Activated CD4-positive, alpha-beta memory T cell treated with anti-CD3 and anti-CD28 coated beads for 36 hours (primary cell): ENCODE results near the gene MICA. TPM values are rescaled to one million over a fixed set of nuclear protein-coding genes. Genes with fewer than 3 reads are reported as not detected.
"Not testable (repeated sequence)": the region's sequence is repeated elsewhere in the genome, so short reads cannot be mapped to it uniquely, and the experiment has no call there.

Experiments used
- CTCF ChIA-PET: fragments of 350-600 bp; sonication (Branson Sonifier 250); formaldehyde crosslinking; loops from one replicate; lab custom pipeline; 2021; ENCODE audit warnings: antibody characterized with exemption, inconsistent platforms; lab: Charles Lee
- POLR2A ChIA-PET: fragments of 350-600 bp; sonication (Branson Sonifier 250); formaldehyde crosslinking; loops from one replicate; lab custom pipeline; 2021; ENCODE audit warnings: antibody characterized with exemption; lab: Charles Lee
- DNase-seq: peaks from one replicate; pipeline ENCODE4 v3.0.0-alpha.2; 2020
- H3K27ac Mint-ChIP-seq: one replicate; pipeline ENCODE4 v1.8.0; 2021; ENCODE audit warnings: mixed read lengths
- H3K27me3 Mint-ChIP-seq: one replicate; pipeline ENCODE4 v1.8.0; 2021; ENCODE audit warnings: mixed read lengths
- H3K36me3 Mint-ChIP-seq: one replicate; pipeline ENCODE4 v1.8.0; 2021; ENCODE audit warnings: mixed read lengths
- H3K4me1 Mint-ChIP-seq: one replicate; pipeline ENCODE4 v1.8.0; 2021; ENCODE audit warnings: low read depth, mixed read lengths
- H3K4me3 Mint-ChIP-seq: one replicate; pipeline ENCODE4 v1.8.0; 2021; ENCODE audit warnings: mild to moderate bottlenecking, mixed read lengths
- H3K9me3 Mint-ChIP-seq: one replicate; pipeline ENCODE4 v1.8.0; 2021; ENCODE audit warnings: mixed read lengths
- intact Hi-C: fragments of 100-400 bp; cut with micrococcal nuclease; formaldehyde crosslinking; loops from one replicate; pipeline ENCODE4 v1.15.1; 2023
- total RNA-seq, 2 experiments: library from RNA; stranded (reverse); gene quantifications; one replicate each; pipeline ENCODE4 v1.2.3, GENCODE V29; 2021

Gene MICA
- total RNA-seq, 2 experiments from 2014 or later: 7.1 to 8.6 TPM

- H3K4me1 Mint-ChIP-seq, H3K4me3 Mint-ChIP-seq, H3K9me3 Mint-ChIP-seq, POLR2A ChIA-PET, H3K27me3 Mint-ChIP-seq, CTCF ChIA-PET, intact Hi-C loops, DNase-seq, H3K27ac Mint-ChIP-seq: not testable (repeated sequence)
- H3K36me3 Mint-ChIP-seq: peaks cover 19% of the 10 kb centered on the region
Observed at GRCh38 chr6:31414148-31414770, 10.9 kb downstream of the MICA start.

DNA sequence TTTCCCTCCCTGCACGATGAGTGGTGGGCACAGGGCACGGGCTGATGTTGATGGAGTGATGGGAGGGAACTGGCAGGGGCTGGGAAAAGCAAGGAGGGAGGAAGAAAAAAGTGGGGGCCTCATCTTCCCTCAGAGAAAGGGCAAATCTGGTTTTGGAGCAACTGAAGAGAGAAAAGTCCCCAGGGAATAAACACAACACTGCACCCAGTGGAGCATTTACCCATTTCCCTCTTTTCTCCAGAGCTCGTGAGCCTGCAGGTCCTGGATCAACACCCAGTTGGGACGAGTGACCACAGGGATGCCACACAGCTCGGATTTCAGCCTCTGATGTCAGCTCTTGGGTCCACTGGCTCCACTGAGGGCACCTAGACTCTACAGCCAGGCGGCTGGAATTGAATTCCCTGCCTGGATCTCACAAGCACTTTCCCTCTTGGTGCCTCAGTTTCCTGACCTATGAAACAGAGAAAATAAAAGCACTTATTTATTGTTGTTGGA lies 11.4 kb downstream of the MICA start:
- CTCF ChIA-PET: interaction anchor here (1.2 kb wide), 1 partner anchor 14 kb away, joined by 3 read pairs; no protein-coding TSS in a partner anchor
- Mint-ChIP-seq H3K27me3 (no peaks in the 10 kb centered on the region), H3K4me1 (peaks cover 3% of the 10 kb centered on the region), H3K4me3 (no peak overlapping the region), H3K36me3 (peaks cover 19% of the 10 kb centered on the region), H3K27ac (no peak overlapping the region), H3K9me3 (peaks cover 5% of the 10 kb centered on the region)
- no peak for DNase-seq
- intact Hi-C loops: no loop called here
- POLR2A ChIA-PET: interaction anchor here (0.6 kb wide), 1 partner anchor 79 kb away, joined by 3 read pairs; no protein-coding TSS in a partner anchor

DNA sequence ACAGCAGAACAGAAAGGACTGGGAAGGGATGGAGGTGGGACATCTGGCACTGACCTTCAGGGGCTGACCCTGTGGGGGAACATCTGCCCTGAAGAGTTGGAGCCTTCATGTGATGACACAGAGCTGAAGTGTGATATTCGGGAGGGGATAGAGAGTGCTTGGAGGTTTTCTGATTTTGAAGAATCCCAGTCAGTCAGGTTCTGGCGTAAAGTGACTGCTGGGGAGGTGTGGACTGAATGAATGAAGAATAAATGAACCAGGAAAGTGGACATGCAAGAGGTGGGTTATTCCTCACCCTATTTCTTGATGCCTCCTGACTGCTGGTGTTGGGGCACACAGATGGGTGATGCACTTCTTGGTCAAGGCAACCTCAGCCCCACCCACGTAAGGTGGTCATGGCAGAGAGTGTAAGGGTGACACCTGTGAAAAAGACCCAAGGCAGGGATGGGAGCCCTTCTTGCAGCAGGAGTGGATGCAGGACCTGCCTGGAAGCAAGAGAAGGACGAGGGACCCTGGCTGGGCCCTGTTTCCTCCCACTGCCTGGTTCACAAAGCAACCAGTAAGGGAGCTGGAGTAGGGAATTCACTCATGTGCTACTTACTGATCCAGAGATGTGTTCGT lies 13.1 kb downstream of the MICA start:
- H3K27ac Mint-ChIP-seq: no peak overlapping the region
- intact Hi-C loops: no loop called here
- CTCF ChIA-PET: interaction anchor here (1.2 kb wide), 1 partner anchor 16 kb away, joined by 3 read pairs; no protein-coding TSS in a partner anchor
- no peaks in the 10 kb centered on the region for H3K27me3 Mint-ChIP-seq
- POLR2A ChIA-PET: no interaction called here
- peaks cover 5% of the 10 kb centered on the region for H3K9me3 Mint-ChIP-seq
- H3K36me3 Mint-ChIP-seq: peaks cover 19% of the 10 kb centered on the region
- H3K4me1 Mint-ChIP-seq: no peaks in the 10 kb centered on the region
- no peak overlapping the region for H3K4me3 Mint-ChIP-seq
- DNase-seq: no peak

GRCh38 chr6:31418251-31418650 lies 14.9 kb downstream of the MICA start:
- peaks cover 19% of the 10 kb centered on the region for H3K36me3 Mint-ChIP-seq
- no peak for DNase-seq
- peaks cover 5% of the 10 kb centered on the region for H3K9me3 Mint-ChIP-seq
- intact Hi-C loops: no loop called here
- no peaks in the 10 kb centered on the region for H3K4me1 Mint-ChIP-seq
- ChIA-PET POLR2A (no interaction called here), CTCF (interaction anchor here (0.6 kb wide), 1 partner anchor 134 kb away, joined by 3 read pairs; no protein-coding TSS in a partner anchor)
- H3K27me3 Mint-ChIP-seq: no peaks in the 10 kb centered on the region
- no peak overlapping the region for H3K4me3 Mint-ChIP-seq
- H3K27ac Mint-ChIP-seq: no peak overlapping the region

- Mint-ChIP-seq H3K27ac (no peak overlapping the region), H3K36me3 (peaks cover 13% of the 10 kb centered on the region), H3K4me3 (no peak overlapping the region), H3K9me3 (peaks cover 5% of the 10 kb centered on the region), H3K4me1 (no peaks in the 10 kb centered on the region), H3K27me3 (no peaks in the 10 kb centered on the region)
- intact Hi-C loops: loop anchor here (2.0 kb wide), 1 partner anchor 17 kb away; the partner anchor contains the start of gene MICA
- ChIA-PET CTCF (no interaction called here), POLR2A (no interaction called here)
- DNase-seq: no peak
Observed at GRCh38 chr6:31419842-31420241, 16.4 kb downstream of the MICA start.

DNA sequence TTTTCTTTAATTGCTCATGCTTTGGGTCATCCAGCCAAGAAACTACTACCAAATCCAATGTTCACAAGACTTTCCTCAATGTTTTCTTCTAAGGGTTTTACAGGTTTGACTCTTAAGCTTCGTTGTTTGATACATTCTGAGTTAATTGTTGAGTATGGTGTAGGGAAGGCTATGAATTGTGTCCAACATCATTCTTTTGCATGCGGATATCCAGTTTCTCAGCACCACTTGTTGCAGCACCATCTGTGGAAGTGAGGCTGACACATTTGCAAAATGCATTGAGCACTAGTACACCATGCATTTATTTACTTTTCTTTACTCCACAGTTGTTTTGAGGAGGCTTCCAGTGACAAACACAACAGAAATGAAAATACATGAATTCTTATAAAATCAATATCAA lies 17.2 kb downstream of the MICA start:
- peaks cover 5% of the 10 kb centered on the region for H3K9me3 Mint-ChIP-seq
- no peak for DNase-seq
- POLR2A ChIA-PET: interaction anchor here (0.7 kb wide), 1 partner anchor 24 kb away, joined by 3 read pairs; no protein-coding TSS in a partner anchor
- H3K36me3 Mint-ChIP-seq: peaks cover 12% of the 10 kb centered on the region
- no peak overlapping the region for H3K4me3 Mint-ChIP-seq
- no peaks in the 10 kb centered on the region for H3K27me3 Mint-ChIP-seq
- CTCF ChIA-PET: interaction anchor here (0.8 kb wide), 1 partner anchor 333 kb away, joined by 3 read pairs; no protein-coding TSS in a partner anchor
- H3K4me1 Mint-ChIP-seq: no peaks in the 10 kb centered on the region
- intact Hi-C loops: loop anchor here (2.0 kb wide), 1 partner anchor 18 kb away; the partner anchor contains the start of gene MICA
- no peak overlapping the region for H3K27ac Mint-ChIP-seq

GRCh38 chr6:31422587-31422986 lies 19.2 kb downstream of the MICA start:
- Mint-ChIP-seq H3K4me3 (no peak overlapping the region), H3K4me1 (no peaks in the 10 kb centered on the region), H3K9me3 (no peaks in the 10 kb centered on the region), H3K36me3 (no peaks in the 10 kb centered on the region), H3K27ac (no peak overlapping the region), H3K27me3 (no peaks in the 10 kb centered on the region)
- ChIA-PET CTCF (interaction anchor here (0.8 to 1.0 kb wide), 2 partner anchors 20 to 25 kb away, joined by 3 to 4 read pairs; no protein-coding TSS in a partner anchor), POLR2A (no interaction called here)
- intact Hi-C loops: no loop called here
- no peak for DNase-seq

DNA sequence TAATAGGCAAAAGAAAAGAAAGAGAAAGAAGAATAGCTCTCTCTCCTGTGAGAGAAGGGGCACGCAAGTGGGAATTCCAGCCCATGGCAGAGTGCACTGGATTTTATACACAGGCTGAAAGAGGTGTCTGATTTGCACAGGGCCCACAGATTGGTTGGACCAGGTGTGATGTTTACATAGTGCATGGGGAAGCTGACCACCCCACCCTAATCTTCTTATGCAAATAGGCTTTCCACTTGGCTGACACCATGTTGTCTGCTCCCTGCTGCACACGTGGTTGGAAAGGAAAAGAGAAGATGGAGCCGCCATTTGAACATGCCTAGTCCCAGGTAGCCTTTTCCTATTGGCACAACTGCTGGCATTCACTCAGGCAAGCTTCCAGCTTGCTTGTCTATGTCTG lies 20.2 kb downstream of the MICA start:
- intact Hi-C loops: no loop called here
- no peaks in the 10 kb centered on the region for H3K27me3 Mint-ChIP-seq
- no peak for DNase-seq
- H3K4me3 Mint-ChIP-seq: no peak overlapping the region
- no peaks in the 10 kb centered on the region for H3K36me3 Mint-ChIP-seq
- no peaks in the 10 kb centered on the region for H3K9me3 Mint-ChIP-seq
- ChIA-PET POLR2A (no interaction called here), CTCF (interaction anchor here (0.6 to 0.8 kb wide), 2 partner anchors 11 to 19 kb away, joined by 3 read pairs; no protein-coding TSS in a partner anchor)
- H3K4me1 Mint-ChIP-seq: no peaks in the 10 kb centered on the region
- H3K27ac Mint-ChIP-seq: no peak overlapping the region

DNA sequence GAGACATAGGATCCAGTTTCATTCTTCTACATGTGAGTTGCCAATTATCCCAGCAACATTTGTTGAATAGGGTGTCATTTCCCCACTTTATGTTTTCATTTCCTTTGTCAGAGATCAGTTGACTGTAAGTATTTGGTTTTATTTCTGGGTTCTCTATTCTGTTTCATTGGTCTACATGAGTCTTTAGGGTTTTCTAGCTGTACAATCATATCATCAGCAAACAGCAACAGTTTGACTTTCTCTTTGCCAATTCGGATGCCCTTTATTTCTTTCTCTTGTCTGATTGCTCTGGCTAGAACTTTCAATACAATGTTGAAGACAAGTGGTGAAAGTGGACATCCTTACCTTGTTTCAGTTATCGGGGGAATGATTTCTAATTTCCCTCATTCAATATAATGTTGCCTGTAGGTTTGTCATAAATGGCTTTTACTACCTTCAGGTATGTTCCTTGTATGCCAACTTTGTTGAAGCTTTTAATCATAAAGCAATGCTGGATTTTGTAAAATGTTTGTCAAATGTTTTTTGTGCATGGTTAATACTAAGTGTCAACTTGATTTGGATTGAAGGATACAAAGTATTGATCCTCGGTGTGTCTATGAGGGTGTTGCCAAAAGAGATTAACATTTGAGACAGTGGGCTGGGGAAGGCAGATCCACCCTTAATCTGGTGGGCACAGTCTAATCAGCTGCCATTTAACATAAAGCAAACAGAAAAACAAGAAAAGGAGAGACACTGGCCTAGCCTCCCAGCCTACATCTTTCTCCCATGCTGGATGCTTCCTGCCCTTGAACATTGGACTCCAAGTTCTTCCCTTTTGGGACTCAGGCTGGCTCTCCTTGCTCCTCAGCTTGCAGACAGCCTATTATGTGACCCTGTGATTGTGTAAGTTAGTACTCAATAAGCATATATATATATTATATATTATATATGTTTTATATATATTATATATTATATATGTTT lies 23.3 kb downstream of the MICA start:
- Mint-ChIP-seq H3K27ac (no peak overlapping the region), H3K9me3 (peaks cover 10% of the 10 kb centered on the region), H3K4me1 (no peaks in the 10 kb centered on the region), H3K27me3 (no peaks in the 10 kb centered on the region), H3K4me3 (no peak overlapping the region), H3K36me3 (no peaks in the 10 kb centered on the region)
- CTCF ChIA-PET: no interaction called here
- intact Hi-C loops: no loop called here
- DNase-seq: no peak
- POLR2A ChIA-PET: no interaction called here

DNA sequence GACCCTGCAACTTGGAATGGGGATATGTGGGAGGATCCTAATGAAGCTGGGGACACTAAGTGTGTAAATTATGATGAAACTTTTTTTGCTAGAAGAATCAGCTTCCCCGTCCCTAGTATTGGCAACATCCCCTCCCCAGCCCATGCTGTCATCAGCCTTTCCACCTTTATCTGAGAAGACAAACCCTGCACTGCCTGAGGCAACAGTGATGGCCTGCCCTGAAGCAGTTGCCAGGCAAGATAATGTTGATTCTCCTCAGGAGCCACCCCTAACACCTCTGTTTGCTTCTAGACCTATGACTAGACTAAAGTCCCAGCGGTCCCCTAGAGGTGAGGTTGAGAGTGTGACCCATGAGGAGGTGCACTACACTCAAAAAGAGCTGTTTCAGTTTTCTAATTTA lies 27.1 kb downstream of the MICA start:
- ChIA-PET CTCF (interaction anchor here (2.0 to 2.3 kb wide), 2 partner anchors 12 to 32 kb away, joined by 5 to 6 read pairs; no protein-coding TSS in a partner anchor), POLR2A (interaction anchor here (1.1 kb wide), 1 partner anchor 28 kb away, joined by 3 read pairs; the partner anchor contains the start of gene MICA)
- Mint-ChIP-seq H3K27ac (no peak overlapping the region), H3K4me1 (no peaks in the 10 kb centered on the region), H3K36me3 (no peaks in the 10 kb centered on the region), H3K9me3 (peaks cover 10% of the 10 kb centered on the region), H3K4me3 (no peak overlapping the region), H3K27me3 (no peaks in the 10 kb centered on the region)
- intact Hi-C loops: no loop called here
- DNase-seq: no peak

DNA sequence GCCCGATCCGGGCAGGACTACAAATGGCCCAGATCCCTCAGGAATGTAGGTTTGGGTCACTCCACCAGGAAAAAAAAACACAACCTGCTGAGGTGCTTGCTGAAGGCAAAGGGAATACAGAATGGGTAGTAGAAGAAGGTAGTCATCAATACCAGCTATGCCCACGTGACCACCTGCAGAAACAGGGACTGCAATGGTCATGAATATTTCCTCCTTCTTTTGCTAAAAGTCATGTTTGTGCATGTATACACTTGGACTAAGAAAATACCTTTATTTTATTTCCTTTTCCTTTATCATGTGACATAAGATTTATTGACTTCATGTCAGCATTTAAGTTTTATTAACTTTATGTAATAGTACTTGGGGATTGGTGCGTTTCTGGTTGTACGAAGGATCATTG lies 31.7 kb downstream of the MICA start:
- peaks cover 17% of the 10 kb centered on the region for H3K27me3 Mint-ChIP-seq
- H3K4me1 Mint-ChIP-seq, DNase-seq, intact Hi-C loops, POLR2A ChIA-PET, H3K27ac Mint-ChIP-seq, H3K36me3 Mint-ChIP-seq, H3K4me3 Mint-ChIP-seq: not testable (repeated sequence)
- H3K9me3 Mint-ChIP-seq: peaks cover 13% of the 10 kb centered on the region
- CTCF ChIA-PET: interaction anchor here (1.2 kb wide), 1 partner anchor 10 kb away, joined by 3 read pairs; no protein-coding TSS in a partner anchor
